22Rv1 (cell line): ENCODE results near the gene HSPB7.

Experiments used
- ZFX ChIP-seq: fragments of 450-650 bp; IDR thresholded peaks from 2 replicates; pipeline ENCODE4 v1.6.1; 2017; ENCODE audit warnings: antibody characterized with exemption, borderline replicate concordance
- TF ChIP-seq, protein P1 (sequence below): fragments of 450-650 bp; IDR thresholded peaks from 2 replicates; pipeline ENCODE4 v1.5.1; 2017; ENCODE audit warnings: mild to moderate bottlenecking

GRCh38 chr1:15988856-15989736, 28.7 kb downstream of the HSPB7 start:
- TF ChIP-seq, protein P1, sequence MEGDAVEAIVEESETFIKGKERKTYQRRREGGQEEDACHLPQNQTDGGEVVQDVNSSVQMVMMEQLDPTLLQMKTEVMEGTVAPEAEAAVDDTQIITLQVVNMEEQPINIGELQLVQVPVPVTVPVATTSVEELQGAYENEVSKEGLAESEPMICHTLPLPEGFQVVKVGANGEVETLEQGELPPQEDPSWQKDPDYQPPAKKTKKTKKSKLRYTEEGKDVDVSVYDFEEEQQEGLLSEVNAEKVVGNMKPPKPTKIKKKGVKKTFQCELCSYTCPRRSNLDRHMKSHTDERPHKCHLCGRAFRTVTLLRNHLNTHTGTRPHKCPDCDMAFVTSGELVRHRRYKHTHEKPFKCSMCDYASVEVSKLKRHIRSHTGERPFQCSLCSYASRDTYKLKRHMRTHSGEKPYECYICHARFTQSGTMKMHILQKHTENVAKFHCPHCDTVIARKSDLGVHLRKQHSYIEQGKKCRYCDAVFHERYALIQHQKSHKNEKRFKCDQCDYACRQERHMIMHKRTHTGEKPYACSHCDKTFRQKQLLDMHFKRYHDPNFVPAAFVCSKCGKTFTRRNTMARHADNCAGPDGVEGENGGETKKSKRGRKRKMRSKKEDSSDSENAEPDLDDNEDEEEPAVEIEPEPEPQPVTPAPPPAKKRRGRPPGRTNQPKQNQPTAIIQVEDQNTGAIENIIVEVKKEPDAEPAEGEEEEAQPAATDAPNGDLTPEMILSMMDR = no peak
- TF ChIP-seq ZFX = no peak
